ENCODE measurements around the gene GAN.
"Not testable (repeated sequence)": the region's sequence is repeated elsewhere in the genome, so short reads cannot be mapped to it uniquely, and the experiment has no call there.

Gene GAN

DNA sequence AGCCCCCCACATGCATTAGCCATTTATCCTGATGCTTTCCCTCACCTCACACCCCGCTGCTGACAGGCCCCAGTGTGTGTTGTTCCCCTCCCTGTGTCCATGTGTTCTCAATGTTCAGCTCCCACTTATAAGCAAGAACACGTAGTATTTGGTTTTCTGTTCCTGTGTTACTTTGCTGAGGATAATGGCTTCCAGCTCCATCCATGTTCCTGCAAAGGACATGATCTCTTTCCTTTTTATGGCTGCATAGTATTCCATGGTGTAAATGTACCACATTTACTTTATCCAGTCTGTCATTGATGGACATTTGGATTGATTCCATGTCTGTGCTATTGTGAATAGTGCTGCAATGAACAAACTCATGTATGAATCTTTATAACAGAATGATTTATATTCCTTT is 90.2 kb downstream of the GAN start:
- H3K4me3 ChIP-seq (ENCODE audit: low read length); H3K36me3 ChIP-seq (ENCODE audit: insufficient read depth, low read length); H3K9me3 ChIP-seq (replicated peaks; ENCODE audit: low read length); H3K9ac ChIP-seq (ENCODE audit: low read depth, low read length); H3K27me3 ChIP-seq (ENCODE audit: control insufficient read depth, insufficient read depth, low read length); H3K4me2 ChIP-seq (ENCODE audit: low read length): not testable (repeated sequence)
- peaks cover 26% of the 10 kb centered on the region for H3K4me1 ChIP-seq (ENCODE audit: control insufficient read depth, insufficient read depth, low read length)

DNA sequence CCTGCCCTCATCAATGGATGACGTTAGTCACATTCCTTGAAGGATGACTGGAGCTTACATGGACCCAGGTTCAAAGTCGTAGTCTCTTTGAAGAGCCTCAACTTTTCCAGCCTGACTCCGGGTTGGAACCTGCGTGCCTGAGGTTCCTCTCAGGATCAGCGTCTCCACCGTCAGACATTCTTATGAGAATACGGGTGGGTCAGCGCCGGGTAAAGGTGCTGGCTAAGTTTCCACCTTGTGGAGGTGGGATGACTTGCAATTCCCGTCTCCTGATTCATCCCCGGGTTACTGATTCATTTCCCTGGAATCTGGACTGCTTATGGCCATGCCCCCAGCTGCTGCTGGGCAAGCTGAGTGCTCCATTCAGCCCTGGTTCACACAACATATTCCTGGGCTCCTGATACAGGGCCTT is 90.9 kb downstream of the GAN start:
- no peak overlapping the region for H3K9ac ChIP-seq (ENCODE audit: low read depth, low read length)

DNA sequence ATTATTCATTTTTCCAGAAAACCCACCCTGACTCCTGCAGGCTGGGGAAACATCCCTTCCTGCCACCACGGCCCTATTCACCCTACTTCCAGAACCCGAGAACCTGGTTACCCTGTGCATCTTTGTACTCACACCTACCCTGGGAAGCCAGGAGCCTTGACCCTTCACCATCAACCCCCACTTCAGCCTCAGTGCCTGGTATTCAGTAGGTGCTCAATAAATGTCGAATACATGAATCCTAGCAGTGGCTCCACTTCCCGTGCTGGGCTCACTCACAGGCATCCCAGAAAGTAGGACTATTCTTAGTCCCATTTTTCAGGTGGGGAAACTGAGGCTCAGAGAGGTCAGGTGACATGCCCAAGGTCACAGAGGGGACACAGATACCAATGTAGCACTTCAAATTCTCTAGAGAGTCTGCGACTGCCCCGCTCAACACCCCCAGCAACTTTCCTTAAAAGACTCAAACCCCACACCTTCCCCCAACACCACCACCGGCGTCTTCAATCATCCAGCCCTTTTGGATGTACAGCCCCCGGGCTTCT is 93.7 kb downstream of the GAN start:
- H3K4me2 ChIP-seq (ENCODE audit: low read length) = no peak overlapping the region
- no peak overlapping the region for H3K4me3 ChIP-seq (ENCODE audit: low read length)
- peaks cover 19% of the 10 kb centered on the region for H3K27me3 ChIP-seq (ENCODE audit: control insufficient read depth, insufficient read depth, low read length)
- H3K9ac ChIP-seq (ENCODE audit: low read depth, low read length) = no peak overlapping the region
- H3K4me1 ChIP-seq (ENCODE audit: control insufficient read depth, insufficient read depth, low read length) = peaks cover 16% of the 10 kb centered on the region
- no peaks in the 10 kb centered on the region for H3K9me3 ChIP-seq (replicated peaks; ENCODE audit: low read length)
- no peaks in the 10 kb centered on the region for H3K36me3 ChIP-seq (ENCODE audit: insufficient read depth, low read length)

More for the DNA sequence above, 90.9 kb downstream of the GAN start:
- Histone ChIP-seq H3K36me3 (ENCODE audit: insufficient read depth, low read length) (no peaks in the 10 kb centered on the region), H3K4me2 (ENCODE audit: low read length) (peak overlapping the region; percentile 20), H3K9me3 (replicated peaks; ENCODE audit: low read length) (no peaks in the 10 kb centered on the region), H3K4me1 (ENCODE audit: control insufficient read depth, insufficient read depth, low read length) (peaks cover 25% of the 10 kb centered on the region), H3K27me3 (ENCODE audit: control insufficient read depth, insufficient read depth, low read length) (peaks cover 9% of the 10 kb centered on the region), H3K4me3 (ENCODE audit: low read length) (no peak overlapping the region)

DNA sequence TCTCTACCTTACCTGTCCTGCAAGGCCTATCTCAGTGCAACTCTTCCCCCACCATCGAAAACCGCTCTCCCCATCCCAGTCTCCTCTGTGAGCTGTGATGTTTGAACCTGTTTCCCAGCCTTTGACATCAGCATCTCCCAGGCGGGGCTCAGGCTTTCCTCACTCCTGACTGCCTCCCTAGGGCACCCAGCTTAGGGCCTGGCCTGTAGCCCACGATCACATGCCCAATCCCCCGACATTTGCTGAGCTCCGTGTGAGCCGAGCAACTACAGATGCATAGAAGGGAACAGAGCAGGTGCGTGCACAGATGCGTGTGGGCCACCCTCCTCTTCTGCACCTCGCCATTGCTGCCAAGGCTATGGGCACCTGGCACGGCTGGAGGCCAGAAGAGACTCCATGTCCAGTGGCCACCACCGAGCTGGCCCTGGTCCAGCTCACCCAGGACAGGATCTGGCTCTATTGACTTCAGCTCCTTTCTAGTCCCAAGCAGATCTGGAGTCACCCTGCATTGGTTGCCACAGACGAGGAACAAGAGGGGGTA is 94.3 kb downstream of the GAN start:
- Histone ChIP-seq H3K9ac (ENCODE audit: low read depth, low read length) (no peak overlapping the region), H3K4me3 (ENCODE audit: low read length) (no peak overlapping the region), H3K4me1 (ENCODE audit: control insufficient read depth, insufficient read depth, low read length) (peaks cover 11% of the 10 kb centered on the region), H3K27me3 (ENCODE audit: control insufficient read depth, insufficient read depth, low read length) (peaks cover 24% of the 10 kb centered on the region), H3K36me3 (ENCODE audit: insufficient read depth, low read length) (no peaks in the 10 kb centered on the region), H3K4me2 (ENCODE audit: low read length) (no peak overlapping the region), H3K9me3 (replicated peaks; ENCODE audit: low read length) (no peaks in the 10 kb centered on the region)

GRCh38 chr16:81410643-81411293 is 96.0 kb downstream of the GAN start:
- Histone ChIP-seq H3K4me2 (ENCODE audit: low read length) (no peak overlapping the region), H3K4me3 (ENCODE audit: low read length) (no peak overlapping the region), H3K9ac (ENCODE audit: low read depth, low read length) (no peak overlapping the region), H3K36me3 (ENCODE audit: insufficient read depth, low read length) (no peaks in the 10 kb centered on the region), H3K4me1 (ENCODE audit: control insufficient read depth, insufficient read depth, low read length) (peaks cover 7% of the 10 kb centered on the region), H3K27me3 (ENCODE audit: control insufficient read depth, insufficient read depth, low read length) (peaks cover 30% of the 10 kb centered on the region), H3K9me3 (replicated peaks; ENCODE audit: low read length) (no peaks in the 10 kb centered on the region)

DNA sequence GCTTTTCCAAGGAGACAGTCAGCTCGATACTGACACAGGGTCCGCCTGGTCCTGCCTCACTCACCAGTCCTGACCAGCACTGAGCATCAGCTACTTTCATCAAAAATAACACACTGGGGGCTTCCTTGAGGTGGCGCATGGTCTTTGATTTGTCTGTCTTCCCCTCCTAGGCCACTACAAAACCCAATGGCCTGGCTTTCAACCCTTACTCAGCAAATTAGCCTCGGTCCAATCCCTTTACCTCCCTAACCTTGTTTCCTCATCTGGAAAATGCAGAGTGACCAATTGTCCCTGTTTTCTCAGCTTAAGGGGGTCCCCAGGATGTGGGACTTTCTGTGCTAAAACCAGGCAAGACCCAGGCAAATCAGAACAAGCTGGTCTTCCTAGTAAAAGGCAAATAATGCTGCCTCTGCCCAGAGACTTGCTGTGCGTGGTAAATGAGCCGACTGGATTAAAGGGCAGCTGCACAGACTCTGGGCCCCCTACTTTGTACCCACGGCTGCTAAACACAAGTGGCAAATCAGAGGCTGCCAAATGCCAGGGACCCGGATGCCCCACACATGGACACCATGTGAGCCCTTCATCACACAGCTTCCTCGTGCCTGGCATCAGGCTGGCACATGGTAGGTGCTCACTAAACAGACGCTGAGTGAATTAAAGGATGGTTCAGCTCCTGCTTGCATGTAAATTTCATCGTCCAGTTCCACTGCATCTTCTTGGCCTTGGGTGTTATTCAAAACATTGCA is 98.7 kb downstream of the GAN start:
- Histone ChIP-seq H3K4me2 (ENCODE audit: low read length) (no peak overlapping the region), H3K36me3 (ENCODE audit: insufficient read depth, low read length) (no peaks in the 10 kb centered on the region), H3K4me3 (ENCODE audit: low read length) (no peak overlapping the region), H3K9me3 (replicated peaks; ENCODE audit: low read length) (no peaks in the 10 kb centered on the region), H3K27me3 (ENCODE audit: control insufficient read depth, insufficient read depth, low read length) (peaks cover 30% of the 10 kb centered on the region), H3K4me1 (ENCODE audit: control insufficient read depth, insufficient read depth, low read length) (no peaks in the 10 kb centered on the region), H3K9ac (ENCODE audit: low read depth, low read length) (no peak overlapping the region)

DNA sequence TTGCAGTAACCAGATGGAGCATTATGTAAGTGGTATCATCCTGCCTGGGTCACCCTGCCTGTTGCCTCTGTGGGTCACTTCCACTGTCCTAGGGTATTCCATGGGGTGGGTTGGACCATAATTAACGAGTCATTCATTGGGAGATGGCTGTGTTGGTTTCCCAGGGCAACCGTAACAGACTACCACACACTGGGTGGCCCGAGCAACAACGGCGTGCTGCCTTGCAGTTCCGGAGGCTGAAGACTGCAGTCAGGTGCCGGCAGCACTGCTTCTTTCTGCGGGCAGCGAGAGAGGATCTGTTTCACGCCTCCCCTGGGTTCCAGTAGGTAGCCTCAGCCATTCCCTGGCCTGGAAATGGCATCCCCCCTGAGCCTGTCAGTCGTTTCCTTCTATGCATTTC is 101.0 kb downstream of the GAN start:
- H3K27me3 ChIP-seq (ENCODE audit: control insufficient read depth, insufficient read depth, low read length) = peaks cover 20% of the 10 kb centered on the region
- no peak overlapping the region for H3K4me2 ChIP-seq (ENCODE audit: low read length)
- no peaks in the 10 kb centered on the region for H3K9me3 ChIP-seq (replicated peaks; ENCODE audit: low read length)
- no peaks in the 10 kb centered on the region for H3K36me3 ChIP-seq (ENCODE audit: insufficient read depth, low read length)
- no peaks in the 10 kb centered on the region for H3K4me1 ChIP-seq (ENCODE audit: control insufficient read depth, insufficient read depth, low read length)
- no peak overlapping the region for H3K9ac ChIP-seq (ENCODE audit: low read depth, low read length)
- H3K4me3 ChIP-seq (ENCODE audit: low read length) = no peak overlapping the region

GRCh38 chr16:81416749-81417148 is 102.0 kb downstream of the GAN start:
- no peaks in the 10 kb centered on the region for H3K9me3 ChIP-seq (replicated peaks; ENCODE audit: low read length)
- H3K36me3 ChIP-seq (ENCODE audit: insufficient read depth, low read length) = no peaks in the 10 kb centered on the region
- H3K4me2 ChIP-seq (ENCODE audit: low read length) = no peak overlapping the region
- H3K4me3 ChIP-seq (ENCODE audit: low read length) = no peak overlapping the region
- peaks cover 17% of the 10 kb centered on the region for H3K27me3 ChIP-seq (ENCODE audit: control insufficient read depth, insufficient read depth, low read length)
- no peak overlapping the region for H3K9ac ChIP-seq (ENCODE audit: low read depth, low read length)
- no peaks in the 10 kb centered on the region for H3K4me1 ChIP-seq (ENCODE audit: control insufficient read depth, insufficient read depth, low read length)

- Histone ChIP-seq H3K4me1 (ENCODE audit: control insufficient read depth, insufficient read depth, low read length) (no peaks in the 10 kb centered on the region), H3K9ac (ENCODE audit: low read depth, low read length) (no peak overlapping the region), H3K27me3 (ENCODE audit: control insufficient read depth, insufficient read depth, low read length) (peaks cover 17% of the 10 kb centered on the region), H3K36me3 (ENCODE audit: insufficient read depth, low read length) (no peaks in the 10 kb centered on the region), H3K4me2 (ENCODE audit: low read length) (no peak overlapping the region), H3K4me3 (ENCODE audit: low read length) (no peak overlapping the region), H3K9me3 (replicated peaks; ENCODE audit: low read length) (no peaks in the 10 kb centered on the region)
Observed at GRCh38 chr16:81417210-81417609, 102.4 kb downstream of the GAN start.

DNA sequence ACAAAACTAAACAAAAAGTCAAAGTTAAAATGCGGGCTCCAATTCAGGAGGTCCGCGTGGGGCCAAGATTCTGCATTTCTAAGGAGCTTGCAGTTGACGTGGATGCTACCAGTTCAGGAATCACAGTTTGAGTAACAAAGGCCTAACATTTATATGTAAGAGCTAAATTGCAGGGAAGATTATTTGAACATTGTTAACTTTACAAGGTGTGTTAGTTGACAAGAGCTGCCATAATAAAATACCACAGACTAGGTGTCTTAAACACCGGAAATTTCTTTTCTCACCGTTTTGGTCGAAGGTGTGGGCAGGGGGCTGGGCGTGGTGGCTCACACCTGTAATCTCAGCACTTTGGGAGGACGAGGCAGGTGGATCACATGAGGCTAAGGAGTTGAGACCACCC is 105.0 kb downstream of the GAN start:
- Histone ChIP-seq H3K36me3 (ENCODE audit: insufficient read depth, low read length) (no peaks in the 10 kb centered on the region), H3K27me3 (ENCODE audit: control insufficient read depth, insufficient read depth, low read length) (no peaks in the 10 kb centered on the region), H3K9me3 (replicated peaks; ENCODE audit: low read length) (no peaks in the 10 kb centered on the region), H3K4me3 (ENCODE audit: low read length) (no peak overlapping the region), H3K4me1 (ENCODE audit: control insufficient read depth, insufficient read depth, low read length) (no peaks in the 10 kb centered on the region), H3K9ac (ENCODE audit: low read depth, low read length) (no peak overlapping the region), H3K4me2 (ENCODE audit: low read length) (no peak overlapping the region)

DNA sequence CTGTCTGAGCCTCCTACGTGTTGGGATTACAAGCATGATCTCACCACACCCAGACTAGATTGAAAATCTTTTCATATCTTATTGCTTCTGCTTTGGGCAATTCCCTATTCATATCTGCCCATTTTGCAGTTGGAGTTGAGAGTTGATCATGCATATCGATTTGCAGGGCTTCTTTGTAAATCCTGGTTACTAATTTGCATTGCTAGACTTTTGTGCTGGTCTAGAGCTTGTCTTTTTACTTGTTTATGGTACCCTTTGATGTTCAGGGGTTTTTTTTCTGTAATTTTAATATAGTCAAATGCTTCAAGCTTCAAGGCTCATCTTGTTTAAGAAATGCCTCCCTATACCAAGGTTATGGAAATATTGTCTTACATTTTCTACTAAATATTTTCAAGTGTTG is 106.4 kb downstream of the GAN start:
- no peak overlapping the region for H3K9ac ChIP-seq (ENCODE audit: low read depth, low read length)
- no peak overlapping the region for H3K4me2 ChIP-seq (ENCODE audit: low read length)
- no peak overlapping the region for H3K4me3 ChIP-seq (ENCODE audit: low read length)
- no peaks in the 10 kb centered on the region for H3K9me3 ChIP-seq (replicated peaks; ENCODE audit: low read length)
- no peaks in the 10 kb centered on the region for H3K4me1 ChIP-seq (ENCODE audit: control insufficient read depth, insufficient read depth, low read length)
- no peaks in the 10 kb centered on the region for H3K36me3 ChIP-seq (ENCODE audit: insufficient read depth, low read length)
- H3K27me3 ChIP-seq (ENCODE audit: control insufficient read depth, insufficient read depth, low read length) = no peaks in the 10 kb centered on the region

Measured in skeletal muscle satellite cell (primary cell).